ENCODE measurements around the gene PCNX2.

PCNX2 gene

DNA sequence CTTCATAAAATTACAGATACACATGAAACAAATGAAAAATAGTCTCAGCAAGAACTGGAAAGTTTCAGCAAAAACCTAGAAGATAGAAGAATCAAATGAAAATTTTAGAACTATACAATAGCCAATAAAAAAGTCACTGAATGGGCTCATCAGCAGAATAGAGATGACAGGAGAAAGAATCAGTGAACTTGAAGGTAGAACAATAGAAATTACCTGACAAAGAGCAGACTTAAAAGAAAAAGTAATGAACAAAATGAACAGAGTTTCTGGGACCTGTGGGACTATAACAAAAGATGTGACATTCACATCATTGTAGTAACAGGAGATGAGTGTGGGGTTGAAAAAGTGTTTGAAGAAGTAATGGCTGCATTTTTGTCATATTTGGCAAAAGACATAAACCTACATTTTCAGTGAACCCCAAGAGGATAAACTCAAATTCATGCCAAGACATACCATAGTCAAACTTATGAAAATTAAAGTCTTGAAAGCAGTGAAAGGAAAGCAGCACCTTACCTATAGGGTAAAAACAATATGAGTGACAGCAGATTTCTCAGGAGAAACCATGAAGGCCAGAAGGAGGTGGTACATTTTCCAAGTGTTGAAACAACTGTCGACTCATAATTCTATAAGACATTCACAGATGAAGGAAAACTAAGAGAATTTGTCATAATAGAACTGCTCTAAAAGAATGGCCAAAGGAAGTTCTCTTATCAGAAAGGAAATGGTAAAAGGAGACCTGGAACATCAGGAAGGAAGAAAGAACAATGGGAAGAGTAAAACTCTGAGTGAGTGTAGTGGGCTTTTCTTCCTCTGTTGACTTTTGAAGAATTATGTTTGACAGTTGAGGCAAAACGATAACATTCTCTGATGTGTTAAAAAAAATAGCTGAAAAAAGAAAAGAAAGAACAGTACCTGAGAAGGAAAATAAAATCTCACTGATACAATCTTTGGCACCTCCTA is 321.6 kb downstream of the PCNX2 start:
- no peaks in the 10 kb centered on the region for H3K4me1 ChIP-seq (ENCODE audit: control insufficient read depth in 1 of 2, insufficient read depth in 2 of 2, low read length in 2 of 2)
- no peak overlapping the region for H2AK5ac ChIP-seq (ENCODE audit: low read length)
- H3K4me2 ChIP-seq (ENCODE audit: low read length), result no peak overlapping the region
- H3K9ac ChIP-seq (ENCODE audit: low read length), result no peak overlapping the region
- no peaks in the 10 kb centered on the region for H3K79me1 ChIP-seq (ENCODE audit: low read length)
- peaks cover 21 to 28% of the 10 kb centered on the region in 2 experiments for H3K36me3 ChIP-seq (ENCODE audit: control insufficient read depth in 1 of 2, insufficient read depth in 2 of 2, low read length in 2 of 2)
- no peak overlapping the region for H4K91ac ChIP-seq (ENCODE audit: low read depth, low read length)
- H3K4me3 ChIP-seq (ENCODE audit: low read depth, low read length), result no peak overlapping the region
- no peak overlapping the region for H2AFZ ChIP-seq (ENCODE audit: insufficient read depth, low read length, poor library complexity)
- no peak overlapping the region for H4K8ac ChIP-seq (ENCODE audit: low read depth, low read length)
- no peak overlapping the region for H2BK12ac ChIP-seq (ENCODE audit: low read length)
- H3K27me3 ChIP-seq (ENCODE audit: insufficient read depth, low read length), result no peaks in the 10 kb centered on the region
- H3K4ac ChIP-seq (ENCODE audit: low read depth, low read length), result no peak overlapping the region
- H3K23ac ChIP-seq (ENCODE audit: low read length), result no peak overlapping the region
- WGBS (ENCODE audit: extremely low coverage, insufficient coverage, insufficient read length), result no CpG with 5 or more reads among the region's 2 CpGs
- peaks cover 2% of the 10 kb centered on the region for H3K9me3 ChIP-seq (ENCODE audit: insufficient read depth, low read depth, low read length)
- no peak overlapping the region for H3K14ac ChIP-seq (ENCODE audit: low read length)
- H3K79me2 ChIP-seq (ENCODE audit: control insufficient read depth, insufficient read depth, low read length, poor library complexity), result no peaks in the 10 kb centered on the region
- H3K27ac ChIP-seq (ENCODE audit: low read depth, low read length), result no peak overlapping the region
- H4K12ac ChIP-seq (ENCODE audit: low read depth, low read length), result no peak overlapping the region
- no peak overlapping the region for H2BK120ac ChIP-seq (ENCODE audit: insufficient read depth, low read length, poor library complexity)
- no peak for DNase-seq
- H3K18ac ChIP-seq (ENCODE audit: low read length), result no peak overlapping the region
- no peak overlapping the region for H2BK5ac ChIP-seq (ENCODE audit: low read depth, low read length, poor library complexity)

DNA sequence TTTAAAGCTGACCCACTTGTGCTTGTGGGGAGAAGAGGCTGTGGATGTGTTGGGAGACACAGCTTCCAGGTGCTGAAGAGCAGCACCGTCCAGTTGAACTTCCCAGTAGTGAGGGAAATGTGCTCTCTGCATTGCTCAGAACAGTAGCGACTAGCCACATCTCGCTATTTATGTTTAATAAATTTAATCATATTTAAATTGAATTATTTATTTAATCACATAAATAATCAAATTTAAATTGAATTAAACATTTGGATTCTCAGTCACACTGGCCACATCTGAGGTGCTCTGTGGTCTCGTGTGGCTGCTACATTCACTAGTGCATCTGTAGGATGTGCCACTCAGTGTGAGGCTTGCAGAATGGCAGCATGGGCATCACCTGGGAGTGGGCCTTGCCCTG is 325.0 kb downstream of the PCNX2 start:
- Histone ChIP-seq H3K27me3 (ENCODE audit: insufficient read depth, low read length) (no peaks in the 10 kb centered on the region), H3K14ac (ENCODE audit: low read length) (no peak overlapping the region), H3K4me3 (ENCODE audit: low read depth, low read length) (no peak overlapping the region), H4K91ac (ENCODE audit: low read depth, low read length) (no peak overlapping the region), H3K4ac (ENCODE audit: low read depth, low read length) (no peak overlapping the region), H3K4me1 (ENCODE audit: control insufficient read depth in 1 of 2, insufficient read depth in 2 of 2, low read length in 2 of 2) (peaks cover 0 to under 1% of the 10 kb centered on the region in 2 experiments), H3K23ac (ENCODE audit: low read length) (no peak overlapping the region), H3K79me2 (ENCODE audit: control insufficient read depth, insufficient read depth, low read length, poor library complexity) (no peaks in the 10 kb centered on the region), H2BK12ac (ENCODE audit: low read length) (no peak overlapping the region), H3K18ac (ENCODE audit: low read length) (no peak overlapping the region), H2AFZ (ENCODE audit: insufficient read depth, low read length, poor library complexity) (no peak overlapping the region), H3K79me1 (ENCODE audit: low read length) (no peaks in the 10 kb centered on the region), H4K8ac (ENCODE audit: low read depth, low read length) (no peak overlapping the region), H3K27ac (ENCODE audit: low read depth, low read length) (no peak overlapping the region), H2BK5ac (ENCODE audit: low read depth, low read length, poor library complexity) (no peak overlapping the region), H3K9me3 (ENCODE audit: insufficient read depth, low read depth, low read length) (peaks cover 2% of the 10 kb centered on the region), H3K4me2 (ENCODE audit: low read length) (no peak overlapping the region), H3K9ac (ENCODE audit: low read length) (no peak overlapping the region), H2BK120ac (ENCODE audit: insufficient read depth, low read length, poor library complexity) (no peak overlapping the region), H3K36me3 (ENCODE audit: control insufficient read depth in 1 of 2, insufficient read depth in 2 of 2, low read length in 2 of 2) (peaks cover 15 to 18% of the 10 kb centered on the region in 2 experiments), H4K12ac (ENCODE audit: low read depth, low read length) (no peak overlapping the region), H2AK5ac (ENCODE audit: low read length) (no peak overlapping the region)
- DNase-seq, result no peak
- no CpG with 5 or more reads among the region's 4 CpGs for WGBS (ENCODE audit: extremely low coverage, insufficient coverage, insufficient read length)

- Histone ChIP-seq H3K4me2 (ENCODE audit: low read length) (no peak overlapping the region), H4K91ac (ENCODE audit: low read depth, low read length) (no peak overlapping the region), H3K23ac (ENCODE audit: low read length) (no peak overlapping the region), H3K27ac (ENCODE audit: low read depth, low read length) (no peak overlapping the region), H3K9ac (ENCODE audit: low read length) (no peak overlapping the region), H3K79me2 (ENCODE audit: control insufficient read depth, insufficient read depth, low read length, poor library complexity) (no peaks in the 10 kb centered on the region), H3K9me3 (ENCODE audit: insufficient read depth, low read depth, low read length) (peaks cover 2% of the 10 kb centered on the region), H4K12ac (ENCODE audit: low read depth, low read length) (no peak overlapping the region), H3K4me1 (ENCODE audit: control insufficient read depth in 1 of 2, insufficient read depth in 2 of 2, low read length in 2 of 2) (peaks cover 0 to 3% of the 10 kb centered on the region in 2 experiments), H3K14ac (ENCODE audit: low read length) (no peak overlapping the region), H2BK120ac (ENCODE audit: insufficient read depth, low read length, poor library complexity) (no peak overlapping the region), H3K4me3 (ENCODE audit: low read depth, low read length) (no peak overlapping the region), H3K27me3 (ENCODE audit: insufficient read depth, low read length) (no peaks in the 10 kb centered on the region), H2AFZ (ENCODE audit: insufficient read depth, low read length, poor library complexity) (no peak overlapping the region), H2BK12ac (ENCODE audit: low read length) (no peak overlapping the region), H3K4ac (ENCODE audit: low read depth, low read length) (no peak overlapping the region), H2AK5ac (ENCODE audit: low read length) (no peak overlapping the region), H3K36me3 (ENCODE audit: control insufficient read depth in 1 of 2, insufficient read depth in 2 of 2, low read length in 2 of 2) (peaks cover 15 to 18% of the 10 kb centered on the region in 2 experiments), H3K18ac (ENCODE audit: low read length) (no peak overlapping the region), H4K8ac (ENCODE audit: low read depth, low read length) (no peak overlapping the region), H3K79me1 (ENCODE audit: low read length) (no peaks in the 10 kb centered on the region), H2BK5ac (ENCODE audit: low read depth, low read length, poor library complexity) (no peak overlapping the region)
- DNase-seq, result no peak
- no CpG with 5 or more reads among the region's 5 CpGs for WGBS (ENCODE audit: extremely low coverage, insufficient coverage, insufficient read length)
These were observed 325.7 kb downstream of the PCNX2 start for GRCh38 chr1:232969799-232970198.

GRCh38 chr1:232968965-232969364 is 326.6 kb downstream of the PCNX2 start:
- Histone ChIP-seq H3K9me3 (ENCODE audit: insufficient read depth, low read depth, low read length) (peaks cover 2% of the 10 kb centered on the region), H3K4me3 (ENCODE audit: low read depth, low read length) (no peak overlapping the region), H2BK120ac (ENCODE audit: insufficient read depth, low read length, poor library complexity) (no peak overlapping the region), H3K14ac (ENCODE audit: low read length) (no peak overlapping the region), H2AFZ (ENCODE audit: insufficient read depth, low read length, poor library complexity) (no peak overlapping the region), H4K12ac (ENCODE audit: low read depth, low read length) (no peak overlapping the region), H3K4ac (ENCODE audit: low read depth, low read length) (no peak overlapping the region), H3K79me2 (ENCODE audit: control insufficient read depth, insufficient read depth, low read length, poor library complexity) (no peaks in the 10 kb centered on the region), H3K27me3 (ENCODE audit: insufficient read depth, low read length) (no peaks in the 10 kb centered on the region), H4K91ac (ENCODE audit: low read depth, low read length) (no peak overlapping the region), H3K27ac (ENCODE audit: low read depth, low read length) (no peak overlapping the region), H4K8ac (ENCODE audit: low read depth, low read length) (no peak overlapping the region), H3K4me1 (ENCODE audit: control insufficient read depth in 1 of 2, insufficient read depth in 2 of 2, low read length in 2 of 2) (peaks cover 0 to 3% of the 10 kb centered on the region in 2 experiments), H3K36me3 (ENCODE audit: control insufficient read depth in 1 of 2, insufficient read depth in 2 of 2, low read length in 2 of 2) (peaks cover 15 to 18% of the 10 kb centered on the region in 2 experiments), H2AK5ac (ENCODE audit: low read length) (no peak overlapping the region), H3K18ac (ENCODE audit: low read length) (no peak overlapping the region), H3K23ac (ENCODE audit: low read length) (no peak overlapping the region), H3K9ac (ENCODE audit: low read length) (no peak overlapping the region), H2BK12ac (ENCODE audit: low read length) (no peak overlapping the region), H3K79me1 (ENCODE audit: low read length) (no peaks in the 10 kb centered on the region), H2BK5ac (ENCODE audit: low read depth, low read length, poor library complexity) (no peak overlapping the region), H3K4me2 (ENCODE audit: low read length) (no peak overlapping the region)
- DNase-seq, result no peak
- no CpG with 5 or more reads among the region's 3 CpGs for WGBS (ENCODE audit: extremely low coverage, insufficient coverage, insufficient read length)
